Body of pancreas (tissue), 4 donors: ENCODE results near the gene UBQLN3. TPM values are rescaled to one million over a fixed set of nuclear protein-coding genes. Genes with fewer than 3 reads are reported as not detected.

Experiments
- ATAC-seq: fragments of 150-250 bp; one replicate; pipeline ENCODE4 v1.9.1; 2016
- DNase-seq, 4 donors: peaks; one replicate each; pipeline ENCODE4 v3.0.0-alpha.2; 2019
- H3K27ac ChIP-seq, 4 donors: fragments of 200-600 bp; sonication (generic); 1 replicate in 3 of 4; 2 replicates in 1 of 4; pipeline versions ENCODE4 v1.5.1 to v1.6.1; 2016 to 2019; ENCODE audit warnings: mild to moderate bottlenecking in 1 of 4, mixed read lengths in 1 of 4, moderate library complexity in 1 of 4
- H3K27me3 ChIP-seq, 2 donors: fragments of 200-600 bp; sonication (generic); one replicate each; pipeline ENCODE4 v1.6.0; 2016; ENCODE audit warnings: mild to moderate bottlenecking in 1 of 2
- H3K36me3 ChIP-seq, 2 donors: fragments of 200-600 bp; sonication (generic); replicated peaks in 1 of 2; 2 replicates each; pipeline ENCODE4 v1.5.1; 2016; ENCODE audit warnings: low read depth in 2 of 2; ENCODE audit not compliant: insufficient read depth in 1 of 2
- H3K4me1 ChIP-seq: fragments of 200-600 bp; sonication (generic); one replicate; pipeline ENCODE4 v1.6.0; 2016
- H3K4me3 ChIP-seq, 2 donors: fragments of 200-600 bp; sonication (generic); 1 replicate in 1 of 2; 2 replicates in 1 of 2; pipeline ENCODE4 v1.5.1; 2016 to 2019
- H3K9me3 ChIP-seq, 3 donors: fragments of 200-600 bp; sonication (generic); 1 replicate in 2 of 3; 2 replicates in 1 of 3; pipeline ENCODE4 v1.5.1; 2016
- CTCF ChIP-seq, 7 experiments: fragments of 450-650 bp in 4 of 7; fragments of 200-600 bp in 3 of 7; sonication (generic) in 3 of 7; IDR thresholded peaks; one replicate each; pipeline ENCODE4 v1.5.1; 2016 to 2019; ENCODE audit warnings: antibody characterized with exemption in 7 of 7
- POLR2A ChIP-seq, 3 donors: fragments of 450-650 bp; IDR thresholded peaks; one replicate each; pipeline ENCODE4 v1.6.1; 2016; ENCODE audit warnings: antibody characterized with exemption in 3 of 3, mild to moderate bottlenecking in 2 of 3
- WGBS, 2 donors: methylation state at CpG; one replicate each; pipeline ENCODE4 v1.1.5; 2017; 5-methylcytosine and 5-hydroxymethylcytosine counted together
- intact Hi-C: fragments of 100-400 bp; cut with DNase I; formaldehyde crosslinking; loops from one replicate; pipeline ENCODE4 v1.15.1; 2023
- total RNA-seq, 2 donors: library from RNA; depleted of rRNA; stranded (reverse); fragments of >200 nt; gene quantifications; one replicate each; pipeline ENCODE4 v1.1.0, GENCODE V29; 2016

Gene UBQLN3
- 1 to 10 TPM in 1 of 2 donors, not detected in 1; 1.3 TPM for total RNA-seq

- 78 to 82% methylated on average over 4 of the region's 4 CpGs for WGBS, 2 donors
- Histone ChIP-seq H3K4me3 (no peak within 1 kb of the TSS), H3K27ac (no peak within 1 kb of the TSS), H3K36me3 (no peaks in the 10 kb centered on the region), H3K27me3 (no peaks in the 10 kb centered on the region), H3K4me1 (no peaks in the 10 kb centered on the region), H3K9me3 (no peaks in the 10 kb centered on the region)
- intact Hi-C loops: no loop called here
- no peak for DNase-seq
- TF ChIP-seq CTCF (IDR thresholded peaks at IDR 0.05) (no peak), POLR2A (IDR thresholded peaks at IDR 0.05) (no peak)
- no peak for ATAC-seq
Observed at GRCh38 chr11:5509803-5510202, at the start of gene UBQLN3. Gene UBQLN3 (minus strand): TSS chr11:5509957. CDS start chr11:5509558, 399 bp downstream.

DNA sequence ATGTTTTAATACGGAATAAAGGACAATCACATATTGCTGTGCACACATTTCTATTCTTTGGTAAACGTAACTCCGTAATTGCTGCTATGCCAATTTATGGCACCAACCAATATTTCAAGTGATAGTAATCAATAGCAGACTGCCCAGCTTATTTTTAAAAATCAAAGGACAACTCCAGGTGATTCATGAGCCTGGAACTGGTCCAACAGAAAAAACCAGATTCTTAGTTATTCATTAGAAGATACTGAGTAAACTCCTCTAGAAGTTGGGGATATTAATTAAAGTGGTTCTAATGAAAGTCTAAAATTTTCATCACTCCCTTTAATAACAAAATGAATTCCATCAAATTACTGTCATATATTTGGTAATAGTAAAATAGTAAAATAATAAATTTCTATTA, 48.0 kb upstream of the UBQLN3 start:
- Histone ChIP-seq H3K4me1 (no peaks in the 10 kb centered on the region), H3K36me3 (no peaks in the 10 kb centered on the region), H3K9me3 (no peaks in the 10 kb centered on the region), H3K4me3 (no peak overlapping the region), H3K27ac (no peak overlapping the region), H3K27me3 (no peaks in the 10 kb centered on the region)
- no peak for DNase-seq
- no peak for ATAC-seq
- TF ChIP-seq POLR2A (IDR thresholded peaks at IDR 0.05) (no peak), CTCF (IDR thresholded peaks at IDR 0.05) (no peak)
- intact Hi-C loops: no loop called here
- 40 to 50% methylated on average over 3 of the region's 3 CpGs for WGBS, 2 donors

- Histone ChIP-seq H3K27me3 (no peaks in the 10 kb centered on the region), H3K36me3 (no peaks in the 10 kb centered on the region), H3K4me1 (no peaks in the 10 kb centered on the region), H3K4me3 (no peak overlapping the region), H3K9me3 (no peaks in the 10 kb centered on the region), H3K27ac (no peak overlapping the region)
- intact Hi-C loops: no loop called here
- ATAC-seq (no peak), DNase-seq (no peak)
- 63 to 82% methylated on average over 3 of the region's 3 CpGs for WGBS, 2 donors
- TF ChIP-seq POLR2A (IDR thresholded peaks at IDR 0.05) (no peak), CTCF (IDR thresholded peaks at IDR 0.05) (no peak)
Observed at GRCh38 chr11:5556596-5557188, 46.9 kb upstream of the UBQLN3 start.

GRCh38 chr11:5553343-5553742, 43.6 kb upstream of the UBQLN3 start:
- no peaks in the 10 kb centered on the region for H3K4me1 ChIP-seq
- TF ChIP-seq CTCF (IDR thresholded peaks at IDR 0.05) (no peak), POLR2A (IDR thresholded peaks at IDR 0.05) (no peak)
- no peak overlapping the region for H3K4me3 ChIP-seq
- no peaks in the 10 kb centered on the region for H3K9me3 ChIP-seq
- intact Hi-C loops: no loop called here
- ATAC-seq (no peak), DNase-seq (no peak)
- H3K36me3 ChIP-seq: no peaks in the 10 kb centered on the region
- no peak overlapping the region for H3K27ac ChIP-seq
- H3K27me3 ChIP-seq: no peaks in the 10 kb centered on the region

DNA sequence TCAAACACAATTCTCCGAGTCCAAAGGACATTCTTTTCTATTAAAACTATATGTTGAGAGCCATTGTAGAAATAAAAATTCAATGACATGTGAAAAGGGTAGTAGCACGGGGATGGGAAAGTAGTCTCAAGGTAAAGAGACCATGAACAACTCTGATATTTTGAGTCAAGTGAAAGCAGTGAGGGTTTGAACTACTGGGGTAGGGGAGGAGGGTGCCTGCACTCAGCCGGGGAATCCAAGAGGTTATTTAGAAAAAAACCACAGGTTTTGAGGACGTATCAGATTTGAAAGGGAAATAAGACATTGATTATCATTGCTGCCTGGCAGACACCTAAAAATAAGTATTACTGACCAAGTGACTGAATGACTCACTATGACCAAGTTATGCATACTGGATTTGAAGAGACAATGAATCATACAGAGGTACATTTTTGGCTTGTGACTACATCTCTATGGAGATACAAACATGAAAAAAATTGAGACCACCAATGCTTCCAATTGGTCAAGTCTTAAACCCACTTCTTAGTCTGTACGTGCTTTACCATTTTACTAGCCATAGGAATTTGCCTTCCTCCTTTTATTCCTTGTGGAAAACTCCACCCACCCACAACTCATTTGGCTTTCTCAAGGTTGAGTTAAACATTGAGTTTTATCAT, 40.8 kb upstream of the UBQLN3 start:
- Histone ChIP-seq H3K4me3 (no peak overlapping the region), H3K36me3 (no peaks in the 10 kb centered on the region), H3K9me3 (no peaks in the 10 kb centered on the region), H3K27me3 (no peaks in the 10 kb centered on the region), H3K27ac (no peak overlapping the region), H3K4me1 (no peaks in the 10 kb centered on the region)
- 75 to 80% methylated on average over 5 of the region's 5 CpGs for WGBS, 2 donors
- DNase-seq (no peak), ATAC-seq (no peak)
- TF ChIP-seq CTCF (IDR thresholded peaks at IDR 0.05) (no peak), POLR2A (IDR thresholded peaks at IDR 0.05) (no peak)
- intact Hi-C loops: no loop called here
